HEK293 (cell line): ENCODE results near the gene USP24.

Source experiments
- CTCF ChIA-PET: fragments of 350-600 bp; formaldehyde crosslinking; extraction: SDS; loops from one replicate; lab custom pipeline; 2021; ENCODE audit warnings: antibody characterized with exemption; lab: Yijun Ruan, JAX
- POLR2A ChIA-PET: fragments of 300-600 bp; formaldehyde crosslinking; extraction: SDS; loops from one replicate; lab custom pipeline; 2020; ENCODE audit warnings: antibody characterized with exemption, inconsistent platforms; lab: Yijun Ruan, JAX
- H3K27ac ChIP-seq: fragments of 200-500 bp; sonication (Bioruptor generic); 2 replicates; pipeline ENCODE4 v1.5.1; 2014; ENCODE audit warnings: low read depth, low read length, control low read depth, inconsistent platforms; ENCODE audit errors: extremely low read depth
- H3K36me3 ChIP-seq, 2 experiments: fragments of 200-500 bp in 1 of 2; sonication (Bioruptor generic) in 1 of 2; 1 replicate in 1 of 2; 2 replicates in 1 of 2; pipeline ENCODE4 v1.5.1; 2014 to 2017; ENCODE audit warnings: inconsistent platforms in 2 of 2, low read length in 2 of 2; ENCODE audit not compliant: control insufficient read depth in 2 of 2, insufficient read depth in 1 of 2
- H3K4me1 ChIP-seq: fragments of 200-500 bp; sonication (Bioruptor generic); 2 replicates; pipeline ENCODE4 v1.5.1; 2014; ENCODE audit warnings: mild to moderate bottlenecking, low read length, inconsistent platforms; ENCODE audit not compliant: control insufficient read depth, insufficient read depth
- H3K4me3 ChIP-seq: 2 replicates; pipeline ENCODE4 v1.5.1; 2011; ENCODE audit warnings: low read depth, mild to moderate bottlenecking, control low read depth, low read length, moderate library complexity
- H3K9me3 ChIP-seq: fragments of 200-500 bp; sonication (Bioruptor generic); 2 replicates; pipeline ENCODE4 v1.5.1; 2014; ENCODE audit warnings: low read depth, low read length, inconsistent platforms; ENCODE audit not compliant: control insufficient read depth, insufficient read depth
- ELK4 ChIP-seq: IDR thresholded peaks from 2 replicates; pipeline ENCODE4 v1.6.1; 2011; ENCODE audit warnings: mild to moderate bottlenecking, low read depth, low read length, borderline replicate concordance
- GLI4 ChIP-seq: fragments of 450-650 bp; formaldehyde crosslinking; IDR thresholded peaks from 2 replicates; pipeline ENCODE4 v1.5.1; 2016; ENCODE audit warnings: missing biosample characterization, missing genetic modification characterization
- HOXA7 ChIP-seq: sonication (generic); formaldehyde crosslinking; IDR thresholded peaks from 2 replicates; pipeline ENCODE4 v1.8.1; 2022; ENCODE audit warnings: missing genetic modification reagents, borderline replicate concordance
- PRDM10 ChIP-seq: fragments of 450-650 bp; formaldehyde crosslinking; IDR thresholded peaks from 2 replicates; pipeline ENCODE4 v1.5.1; 2016; ENCODE audit warnings: missing biosample characterization, missing genetic modification characterization
- SP2 ChIP-seq: fragments of 450-650 bp; formaldehyde crosslinking; IDR thresholded peaks from 2 replicates; pipeline ENCODE4 v1.5.1; 2016; ENCODE audit warnings: missing biosample characterization, missing genetic modification characterization
- ZFHX2 ChIP-seq: fragments of 450-650 bp; formaldehyde crosslinking; conservative IDR thresholded peaks from 2 replicates; pipeline ENCODE4 v1.5.1; 2016; ENCODE audit warnings: missing biosample characterization, missing genetic modification characterization
- ZIC2 ChIP-seq: fragments of 450-650 bp; formaldehyde crosslinking; IDR thresholded peaks from 2 replicates; pipeline ENCODE4 v1.5.1; 2016; ENCODE audit warnings: missing biosample characterization, missing genetic modification characterization
- ZNF148 ChIP-seq: fragments of 450-650 bp; formaldehyde crosslinking; IDR thresholded peaks from 2 replicates; pipeline ENCODE4 v1.5.0; 2017; ENCODE audit warnings: missing biosample characterization, missing genetic modification characterization, borderline replicate concordance
- ZNF155 ChIP-seq: fragments of 450-650 bp; formaldehyde crosslinking; IDR thresholded peaks from 2 replicates; pipeline ENCODE4 v1.5.1; 2016; ENCODE audit warnings: missing biosample characterization, missing genetic modification characterization
- ZNF16 ChIP-seq: fragments of 450-650 bp; formaldehyde crosslinking; IDR thresholded peaks from 2 replicates; pipeline ENCODE4 v1.5.1; 2016; ENCODE audit warnings: low read depth, missing biosample characterization, missing genetic modification characterization
- ZNF335 ChIP-seq: fragments of 450-650 bp; formaldehyde crosslinking; conservative IDR thresholded peaks from 2 replicates; pipeline ENCODE4 v1.5.1; 2016; ENCODE audit warnings: missing biosample characterization, missing genetic modification characterization
- ZNF350 ChIP-seq: fragments of 450-650 bp; formaldehyde crosslinking; IDR thresholded peaks from 2 replicates; pipeline ENCODE4 v1.5.0; 2017; ENCODE audit warnings: missing biosample characterization, mild to moderate bottlenecking, missing genetic modification characterization
- ZNF423 ChIP-seq: fragments of 450-650 bp; formaldehyde crosslinking; IDR thresholded peaks from 2 replicates; pipeline ENCODE4 v1.5.1; 2016; ENCODE audit warnings: missing biosample characterization, missing genetic modification characterization
- TF ChIP-seq, protein P1 (sequence below): fragments of 450-650 bp; formaldehyde crosslinking; IDR thresholded peaks from 2 replicates; pipeline ENCODE4 v1.5.1; 2017; ENCODE audit warnings: missing biosample characterization, missing genetic modification characterization

USP24 gene

DNA sequence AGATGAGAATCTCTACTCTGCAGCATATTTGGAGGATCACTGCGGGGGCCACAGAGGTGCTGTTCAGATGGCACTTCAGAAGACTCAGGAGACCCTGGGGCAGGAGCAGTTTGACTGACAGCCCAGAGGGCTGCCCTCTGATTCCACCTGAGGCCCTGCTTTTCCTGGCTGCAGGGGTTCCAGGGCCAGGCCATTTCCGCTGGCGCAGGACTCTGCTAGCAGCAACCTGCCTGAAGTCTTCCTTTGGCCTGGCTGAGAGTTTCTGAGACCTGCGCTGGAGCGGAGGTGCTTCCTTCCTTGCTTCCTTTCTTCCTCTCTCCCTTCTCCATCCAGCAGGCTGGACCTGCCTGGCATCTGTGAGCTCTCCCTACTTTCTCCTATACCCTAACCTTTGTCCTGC is 164.0 kb downstream of the USP24 start (continued):
- TF ChIP-seq ZNF148 (tag by site-specific recombination) (no peak), ELK4 (no peak), HOXA7 (no peak)
- TF ChIP-seq, all 188 proteins: peak for 0

- ChIA-PET POLR2A (no interaction called here), CTCF (interaction anchor here (0.8 to 1.1 kb wide), 2 partner anchors 29 to 105 kb away, joined by 3 to 4 read pairs; no protein-coding TSS in a partner anchor)
- no peak overlapping the region for H3K4me3 ChIP-seq
- no peaks in the 10 kb centered on the region for H3K36me3 ChIP-seq
- H3K9me3 ChIP-seq: no peaks in the 10 kb centered on the region
- H3K4me1 ChIP-seq: no peaks in the 10 kb centered on the region
- no peak overlapping the region for H3K27ac ChIP-seq
- TF ChIP-seq, protein P1, sequence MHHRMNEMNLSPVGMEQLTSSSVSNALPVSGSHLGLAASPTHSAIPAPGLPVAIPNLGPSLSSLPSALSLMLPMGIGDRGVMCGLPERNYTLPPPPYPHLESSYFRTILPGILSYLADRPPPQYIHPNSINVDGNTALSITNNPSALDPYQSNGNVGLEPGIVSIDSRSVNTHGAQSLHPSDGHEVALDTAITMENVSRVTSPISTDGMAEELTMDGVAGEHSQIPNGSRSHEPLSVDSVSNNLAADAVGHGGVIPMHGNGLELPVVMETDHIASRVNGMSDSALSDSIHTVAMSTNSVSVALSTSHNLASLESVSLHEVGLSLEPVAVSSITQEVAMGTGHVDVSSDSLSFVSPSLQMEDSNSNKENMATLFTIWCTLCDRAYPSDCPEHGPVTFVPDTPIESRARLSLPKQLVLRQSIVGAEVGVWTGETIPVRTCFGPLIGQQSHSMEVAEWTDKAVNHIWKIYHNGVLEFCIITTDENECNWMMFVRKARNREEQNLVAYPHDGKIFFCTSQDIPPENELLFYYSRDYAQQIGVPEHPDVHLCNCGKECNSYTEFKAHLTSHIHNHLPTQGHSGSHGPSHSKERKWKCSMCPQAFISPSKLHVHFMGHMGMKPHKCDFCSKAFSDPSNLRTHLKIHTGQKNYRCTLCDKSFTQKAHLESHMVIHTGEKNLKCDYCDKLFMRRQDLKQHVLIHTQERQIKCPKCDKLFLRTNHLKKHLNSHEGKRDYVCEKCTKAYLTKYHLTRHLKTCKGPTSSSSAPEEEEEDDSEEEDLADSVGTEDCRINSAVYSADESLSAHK (tag by site-specific recombination): no peak
- TF ChIP-seq ZFHX2 (peak; percentile 21; the same call in 1 of the 2 replicates), ZNF335 (tag by site-specific recombination) (0 out of 2 replicates have a peak, but pooled peaks have one; percentile 0), ZIC2 (tag by site-specific recombination) (peak; percentile 92), ZNF423 (tag by site-specific recombination) (no peak), PRDM10 (tag by site-specific recombination) (peak; percentile 80), ZNF350 (tag by site-specific recombination) (no peak), ZNF16 (tag by site-specific recombination) (no peak)
- TF ChIP-seq, all 188 proteins: peak for 4
Observed at GRCh38 chr1:55050283-55050682, 164.9 kb downstream of the USP24 start.

DNA sequence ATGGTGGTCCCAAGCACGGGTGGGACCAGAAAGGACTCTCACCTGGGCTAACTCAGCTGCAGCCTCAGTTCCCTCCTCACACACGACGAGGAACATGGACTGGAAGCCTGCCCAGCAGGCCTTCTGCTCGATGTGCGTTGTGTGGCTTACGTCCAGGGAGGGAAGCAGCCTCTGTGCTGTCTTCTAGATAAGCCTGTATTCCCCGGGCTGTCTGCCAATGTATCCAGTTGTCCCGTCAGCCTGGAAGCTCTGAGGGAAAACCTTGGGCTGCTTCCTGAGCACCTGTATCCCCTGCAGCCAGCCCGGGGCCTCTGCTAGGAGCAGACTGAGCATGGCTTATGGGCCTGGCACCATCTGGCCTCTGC is 165.3 kb downstream of the USP24 start:
- Histone ChIP-seq H3K4me3 (no peak overlapping the region), H3K4me1 (no peaks in the 10 kb centered on the region), H3K27ac (no peak overlapping the region), H3K36me3 (no peaks in the 10 kb centered on the region), H3K9me3 (no peaks in the 10 kb centered on the region)
- ChIA-PET CTCF (interaction anchor here (0.8 to 1.1 kb wide), 2 partner anchors 28 to 105 kb away, joined by 3 to 4 read pairs; no protein-coding TSS in a partner anchor), POLR2A (no interaction called here)
- no peak for TF ChIP-seq ZNF155 (tag by site-specific recombination)
- no peak for TF ChIP-seq SP2 (tag by site-specific recombination)
- TF ChIP-seq GLI4 (tag by site-specific recombination): no peak
- 0 out of 2 replicates have a peak, but pooled peaks have one; percentile 39 for TF ChIP-seq ZNF335 (tag by site-specific recombination)
